ENCODE measurements around the gene CDHR1.

DNA sequence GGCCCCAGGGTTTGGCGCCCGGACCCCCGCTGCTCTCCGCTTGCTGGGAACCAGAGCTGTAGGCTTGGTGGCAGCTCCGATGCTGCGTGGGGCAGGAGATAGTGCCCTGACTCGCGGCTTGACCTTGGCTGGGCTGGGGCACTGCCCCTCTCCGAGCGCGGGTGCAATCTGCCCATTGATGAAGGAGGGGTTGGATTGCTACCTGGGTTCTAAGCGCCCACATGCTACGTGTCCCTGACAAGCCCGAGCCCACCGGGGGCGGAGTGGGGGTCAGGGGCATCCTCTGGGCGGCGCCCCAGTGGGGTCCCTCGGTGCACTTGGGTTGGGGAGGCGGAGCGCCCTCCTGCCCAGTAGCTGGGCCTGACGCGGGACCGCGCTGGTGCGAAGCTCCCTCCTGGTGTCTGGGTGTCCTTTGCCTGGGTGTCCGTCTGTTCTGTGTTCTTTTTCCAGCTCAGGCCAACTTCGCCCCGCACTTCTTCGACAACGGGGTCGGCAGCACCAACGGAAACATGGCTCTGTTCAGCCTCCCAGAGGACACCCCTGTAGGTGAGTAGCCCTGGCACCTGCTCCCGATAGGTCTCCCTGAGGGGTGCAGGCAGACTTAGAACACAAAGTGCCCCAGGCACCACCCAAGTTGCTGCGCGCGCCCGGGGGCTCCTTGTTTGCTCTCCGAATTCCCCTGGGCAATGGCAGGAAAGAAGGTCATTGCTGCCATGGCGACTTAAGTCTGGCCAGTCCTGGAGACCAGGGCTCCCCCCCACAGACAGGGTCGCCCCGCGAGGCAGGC is 900 bp downstream of the CDHR1 start:
- TF ChIP-seq POLR2AphosphoS5 (IDR thresholded peaks at IDR 0.05; ENCODE audit: borderline replicate concordance, low read depth, low read length), result no peak
- TF ChIP-seq EZH2 (IDR thresholded peaks at IDR 0.05), result no peak
- TF ChIP-seq FOXP2 (optimal IDR thresholded peaks at IDR 0.05; ENCODE audit: control extremely low read depth, extremely low read length, insufficient read depth), result no peak

All from SK-N-MC (cell line).